Tibial artery (tissue), 4 donors: Measurements from ENCODE around the gene NDFIP1.

Experiments used
- DNase-seq, 2 donors: peaks; one replicate each; pipeline ENCODE4 v3.0.0-alpha.2; 2019
- H3K27ac ChIP-seq, 2 donors: fragments of 200-600 bp; sonication (generic) in 1 of 2; 1 replicate in 1 of 2; 2 replicates in 1 of 2; pipeline ENCODE4 v1.5.1; 2018 to 2019; ENCODE audit warnings: mild to moderate bottlenecking in 1 of 2
- H3K27me3 ChIP-seq, 2 donors: fragments of 200-600 bp; sonication (generic) in 1 of 2; one replicate each; pipeline versions ENCODE4 v1.5.1 to v1.6.0; 2016 to 2019
- H3K36me3 ChIP-seq, 3 donors: fragments of 200-600 bp; sonication (generic) in 2 of 3; one replicate each; pipeline ENCODE4 v1.5.1; 2016 to 2019; ENCODE audit warnings: mild to moderate bottlenecking in 2 of 3
- H3K4me1 ChIP-seq, 4 donors: fragments of 200-600 bp; sonication (generic) in 2 of 4; 1 replicate in 3 of 4; 2 replicates in 1 of 4; pipeline ENCODE4 v1.5.1; 2016 to 2019
- H3K4me3 ChIP-seq, 2 donors: fragments of 200-600 bp; sonication (generic) in 1 of 2; 1 replicate in 1 of 2; 2 replicates in 1 of 2; pipeline ENCODE4 v1.5.1; 2018 to 2019; ENCODE audit warnings: mild to moderate bottlenecking in 2 of 2
- H3K9me3 ChIP-seq, 3 donors: fragments of 200-600 bp; sonication (generic) in 1 of 3; one replicate each; pipeline ENCODE4 v1.5.1; 2016 to 2019
- intact Hi-C: fragments of 100-400 bp; cut with DNase I; formaldehyde crosslinking; loops from one replicate; pipeline ENCODE4 v1.15.0; 2023; ENCODE audit warnings: low total_unique reads
- TF ChIP-seq, protein P1 (sequence below), 2 experiments: fragments of 200-600 bp in 1 of 2; fragments of 450-650 bp in 1 of 2; IDR thresholded peaks; one replicate each; pipeline ENCODE4 v1.5.1; 2017 to 2019; ENCODE audit warnings: antibody characterized with exemption in 2 of 2, mild to moderate bottlenecking in 1 of 2, moderate library complexity in 1 of 2

Gene NDFIP1

DNA sequence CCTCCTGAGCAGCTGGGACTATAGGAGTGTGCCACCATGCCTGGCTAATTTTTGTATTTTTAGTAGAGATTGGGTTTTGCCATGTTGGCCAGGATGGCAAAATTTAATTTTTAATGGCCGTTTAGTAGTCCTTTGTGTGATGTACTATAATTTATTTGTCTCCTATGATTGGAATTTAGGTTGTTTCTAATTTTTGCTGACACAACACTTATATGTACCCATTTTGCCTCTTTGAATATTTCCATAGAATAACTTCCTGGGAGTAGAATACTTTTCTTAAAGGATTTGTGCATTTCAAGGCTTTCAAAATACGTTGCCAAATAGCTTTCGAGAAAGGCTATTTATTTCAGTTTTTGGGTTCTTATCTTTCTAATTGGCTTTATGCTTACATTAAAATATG is 22.8 kb downstream of the NDFIP1 start:
- no peak overlapping the region for H3K4me3 ChIP-seq
- no peaks in the 10 kb centered on the region for H3K27me3 ChIP-seq
- H3K27ac ChIP-seq = no peak overlapping the region
- TF ChIP-seq, protein P1, sequence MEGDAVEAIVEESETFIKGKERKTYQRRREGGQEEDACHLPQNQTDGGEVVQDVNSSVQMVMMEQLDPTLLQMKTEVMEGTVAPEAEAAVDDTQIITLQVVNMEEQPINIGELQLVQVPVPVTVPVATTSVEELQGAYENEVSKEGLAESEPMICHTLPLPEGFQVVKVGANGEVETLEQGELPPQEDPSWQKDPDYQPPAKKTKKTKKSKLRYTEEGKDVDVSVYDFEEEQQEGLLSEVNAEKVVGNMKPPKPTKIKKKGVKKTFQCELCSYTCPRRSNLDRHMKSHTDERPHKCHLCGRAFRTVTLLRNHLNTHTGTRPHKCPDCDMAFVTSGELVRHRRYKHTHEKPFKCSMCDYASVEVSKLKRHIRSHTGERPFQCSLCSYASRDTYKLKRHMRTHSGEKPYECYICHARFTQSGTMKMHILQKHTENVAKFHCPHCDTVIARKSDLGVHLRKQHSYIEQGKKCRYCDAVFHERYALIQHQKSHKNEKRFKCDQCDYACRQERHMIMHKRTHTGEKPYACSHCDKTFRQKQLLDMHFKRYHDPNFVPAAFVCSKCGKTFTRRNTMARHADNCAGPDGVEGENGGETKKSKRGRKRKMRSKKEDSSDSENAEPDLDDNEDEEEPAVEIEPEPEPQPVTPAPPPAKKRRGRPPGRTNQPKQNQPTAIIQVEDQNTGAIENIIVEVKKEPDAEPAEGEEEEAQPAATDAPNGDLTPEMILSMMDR (IDR thresholded peaks at IDR 0.05) = no peak
- H3K36me3 ChIP-seq = peaks cover 27 to 35% (median 31%) of the 10 kb centered on the region in 3 donors
- intact Hi-C loops = no loop called here
- no peak for DNase-seq
- H3K9me3 ChIP-seq = no peaks in the 10 kb centered on the region
- H3K4me1 ChIP-seq = peaks cover 0 to 63% (median 5%) of the 10 kb centered on the region in 4 donors

DNA sequence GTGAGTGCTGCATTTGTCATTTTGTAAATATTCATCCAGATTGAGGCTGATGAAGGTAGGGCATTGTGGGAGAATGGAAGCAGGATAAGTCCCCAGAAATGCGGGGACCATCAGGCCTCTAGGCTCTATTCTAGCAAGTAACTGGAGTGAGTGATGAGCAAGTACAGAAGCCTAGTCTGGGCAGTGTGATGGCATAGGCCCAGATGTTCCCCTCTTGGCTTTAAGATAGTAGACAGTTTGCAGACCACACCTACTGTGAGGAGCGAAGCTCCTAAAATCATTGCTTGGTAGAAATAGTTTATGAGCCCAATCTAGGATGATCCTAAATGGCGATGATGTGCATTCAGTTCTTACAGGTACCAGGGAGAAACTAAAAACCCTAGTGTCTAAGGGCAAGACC is 24.3 kb downstream of the NDFIP1 start:
- Histone ChIP-seq H3K4me3 (no peak overlapping the region), H3K4me1 (peaks cover 0 to 48% (median 2%) of the 10 kb centered on the region in 4 donors), H3K27ac (no peak overlapping the region), H3K27me3 (no peaks in the 10 kb centered on the region), H3K36me3 (peaks cover 38 to 51% (median 42%) of the 10 kb centered on the region in 3 donors), H3K9me3 (no peaks in the 10 kb centered on the region)
- TF ChIP-seq, protein P1 (IDR thresholded peaks at IDR 0.05) = no peak
- DNase-seq = no peak
- intact Hi-C loops = no loop called here

DNA sequence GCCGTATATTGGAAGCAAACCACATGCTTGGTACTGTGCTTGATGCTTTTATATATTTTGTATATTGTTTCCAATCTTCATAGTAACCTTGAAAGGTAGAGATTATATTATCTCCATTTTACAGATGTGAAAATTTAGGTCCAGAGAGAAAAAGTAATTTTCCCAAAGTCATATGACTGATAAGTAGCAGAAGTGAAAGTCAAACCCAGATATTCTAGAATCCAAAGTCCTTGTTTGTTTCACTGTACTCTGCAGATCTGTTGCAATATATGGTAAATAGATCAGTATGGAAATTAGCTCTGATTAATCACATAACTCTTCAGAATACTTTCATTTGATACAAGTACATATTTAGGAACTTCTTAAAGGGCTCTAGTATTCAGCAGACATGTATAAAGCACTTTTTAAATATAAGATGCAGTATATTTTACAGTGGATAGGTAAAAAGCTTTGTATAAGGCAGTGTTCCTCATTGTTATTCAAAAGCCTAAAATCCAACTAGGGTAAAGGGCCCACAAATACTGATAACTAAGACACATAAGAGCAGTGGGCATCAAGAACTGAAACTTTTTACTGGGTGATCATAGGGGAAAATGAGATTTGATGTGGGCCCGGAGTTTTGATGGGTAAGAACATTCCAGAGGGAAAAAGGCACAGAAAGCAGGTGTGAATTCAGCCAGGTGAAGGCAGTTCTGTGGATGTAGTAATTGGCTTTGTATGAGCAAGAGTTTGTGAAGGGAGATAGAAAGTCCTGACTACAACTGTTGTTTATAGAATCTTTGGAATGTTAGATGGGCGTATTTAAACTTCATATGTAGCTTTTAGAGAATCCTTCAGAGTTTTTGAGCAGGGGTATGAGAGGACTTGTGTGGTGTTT is 25.0 kb downstream of the NDFIP1 start:
- H3K4me3 ChIP-seq = no peak overlapping the region
- intact Hi-C loops = no loop called here
- H3K4me1 ChIP-seq = peaks cover 0 to 41% (median 0%) of the 10 kb centered on the region in 4 donors
- H3K9me3 ChIP-seq = no peaks in the 10 kb centered on the region
- peaks cover 41 to 55% (median 49%) of the 10 kb centered on the region in 3 donors for H3K36me3 ChIP-seq
- DNase-seq = no peak
- TF ChIP-seq, protein P1 (IDR thresholded peaks at IDR 0.05) = no peak
- no peak overlapping the region for H3K27ac ChIP-seq
- no peaks in the 10 kb centered on the region for H3K27me3 ChIP-seq

DNA sequence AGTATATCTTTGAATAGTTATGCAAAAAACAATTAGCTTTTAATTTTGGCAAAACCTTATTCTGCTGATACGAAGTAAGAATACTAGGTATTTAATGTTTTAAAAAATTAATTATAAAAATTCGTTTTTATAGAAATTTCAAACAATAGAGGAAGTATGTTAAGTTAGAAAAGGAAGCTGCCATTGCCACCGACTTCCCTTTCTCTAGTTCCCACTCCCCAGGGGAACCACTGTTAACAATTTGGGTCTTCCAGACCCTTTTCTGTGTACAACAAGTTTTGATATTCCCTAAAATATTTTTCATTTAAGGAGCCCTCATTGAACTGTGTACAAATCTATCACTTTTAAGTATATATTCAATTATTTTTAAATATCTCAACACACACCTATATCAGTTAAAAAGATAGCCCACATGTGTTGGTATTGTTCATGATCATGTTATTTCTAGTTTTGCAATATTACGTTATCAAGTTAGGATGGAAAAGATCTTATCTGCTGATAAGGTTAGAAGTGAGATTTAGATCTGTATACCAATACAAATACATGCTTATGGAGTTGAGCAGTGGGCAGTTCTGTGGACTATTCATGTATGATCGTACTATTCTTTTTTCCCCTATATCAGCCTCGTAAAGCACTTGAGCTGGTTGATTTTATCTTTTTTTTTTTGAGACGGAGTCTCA is 25.9 kb downstream of the NDFIP1 start:
- no peak for DNase-seq
- Histone ChIP-seq H3K4me3 (no peak overlapping the region), H3K27me3 (no peaks in the 10 kb centered on the region), H3K36me3 (peaks cover 41 to 59% (median 53%) of the 10 kb centered on the region in 3 donors), H3K4me1 (peaks cover 0 to 32% (median 0%) of the 10 kb centered on the region in 4 donors), H3K9me3 (no peaks in the 10 kb centered on the region), H3K27ac (no peak overlapping the region)
- TF ChIP-seq, protein P1 (IDR thresholded peaks at IDR 0.05) = no peak
- intact Hi-C loops = no loop called here

DNA sequence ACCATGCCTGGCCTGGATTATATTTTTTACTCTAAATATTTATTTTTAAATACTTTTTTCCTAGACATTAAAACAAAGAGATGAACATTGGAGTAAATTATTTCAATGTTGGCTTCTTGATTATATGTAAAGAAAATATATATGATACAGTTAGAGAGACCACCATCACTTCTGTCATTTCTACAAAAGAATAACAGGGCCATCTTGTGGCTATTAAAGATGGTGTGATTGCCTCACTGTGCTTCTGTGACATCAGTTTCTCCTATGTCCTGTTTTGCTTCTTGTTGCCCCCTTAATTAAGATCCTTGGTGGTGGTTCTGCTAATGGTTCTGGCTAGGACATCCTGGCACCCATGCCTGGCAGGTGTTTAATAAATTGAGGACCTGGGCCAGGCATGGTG is 32.9 kb downstream of the NDFIP1 start:
- H3K4me3 ChIP-seq = no peak overlapping the region
- DNase-seq = no peak
- H3K27ac ChIP-seq = no peak overlapping the region
- intact Hi-C loops = loop anchor here (5.0 kb wide), 1 partner anchor 149 kb away; no protein-coding TSS in a partner anchor
- no peaks in the 10 kb centered on the region for H3K9me3 ChIP-seq
- H3K4me1 ChIP-seq = peaks cover 0 to 9% (median 0%) of the 10 kb centered on the region in 4 donors
- TF ChIP-seq, protein P1 (IDR thresholded peaks at IDR 0.05) = no peak
- peaks cover 51 to 63% (median 57%) of the 10 kb centered on the region in 3 donors for H3K36me3 ChIP-seq
- no peaks in the 10 kb centered on the region for H3K27me3 ChIP-seq
